ENCODE results near the gene RHOC. TPM values are rescaled to one million over a fixed set of nuclear protein-coding genes. Genes with fewer than 3 reads are reported as not detected.

Gene RHOC
- total RNA-seq, 2 experiments from 2014 or later = 81.2 to 85.5 TPM

DNA sequence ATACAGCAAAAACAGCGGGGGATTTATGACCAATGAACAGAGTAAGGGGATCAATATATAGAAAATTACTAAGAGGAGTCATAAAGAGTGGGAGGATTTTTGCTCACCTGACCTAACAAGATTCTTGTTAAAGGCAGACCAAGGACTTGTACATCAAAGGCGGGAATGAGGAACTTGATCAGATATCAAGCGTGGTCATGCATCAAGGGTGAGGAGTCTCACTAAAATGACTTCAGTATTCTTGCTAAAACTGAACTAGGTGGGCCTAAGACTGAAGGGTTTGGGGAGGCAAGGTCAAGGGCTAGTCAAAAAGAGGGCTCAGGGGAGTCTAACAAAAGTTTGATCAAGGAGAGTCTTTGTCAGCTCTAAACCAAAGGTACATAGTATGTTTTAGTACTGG, 30.4 kb downstream of the RHOC start:
- Mint-ChIP-seq H3K9me3 (no peaks in the 10 kb centered on the region), H3K4me1 (peaks cover 42% of the 10 kb centered on the region), H3K4me3 (peak overlapping the region; percentile 4), H3K36me3 (peaks cover 21% of the 10 kb centered on the region), H3K27ac (no peak overlapping the region), H3K27me3 (no peaks in the 10 kb centered on the region)
- POLR2A ChIA-PET = no interaction called here
- no peak for ATAC-seq (ENCODE audit: low read depth)
- DNase-seq = no peak

DNA sequence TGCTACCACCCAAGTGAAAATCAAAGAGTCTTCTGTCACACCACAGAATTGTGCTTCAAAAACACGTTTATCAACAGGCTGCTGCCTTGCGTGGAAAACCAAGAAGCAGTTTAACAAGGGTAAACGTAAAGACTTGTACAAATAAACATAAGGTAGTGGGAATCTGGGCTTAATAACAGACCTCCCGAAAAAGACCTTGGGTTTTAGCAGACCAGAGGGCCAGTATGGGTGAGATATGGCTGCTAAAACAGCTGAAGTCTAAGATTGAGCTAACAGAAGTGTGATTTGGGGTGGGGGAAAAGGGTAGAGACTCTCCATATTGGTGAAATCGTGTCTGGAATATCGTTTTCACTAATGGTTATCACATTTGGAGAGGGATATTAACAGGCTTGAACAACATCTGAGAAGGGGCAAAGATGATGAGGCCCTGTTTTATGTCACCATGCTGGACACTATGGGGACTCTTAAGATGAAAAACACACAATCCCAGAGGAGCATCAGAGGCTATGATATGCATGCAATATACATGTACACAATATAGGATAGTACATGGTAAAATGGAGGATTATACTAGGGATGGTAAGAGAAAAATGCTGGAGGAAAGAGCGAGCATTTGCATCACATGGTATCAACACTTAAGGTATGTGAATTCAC, 31.1 kb downstream of the RHOC start:
- Mint-ChIP-seq H3K4me1 (peaks cover 42% of the 10 kb centered on the region), H3K4me3 (peak overlapping the region; percentile 82)
- POLR2A ChIA-PET = interaction anchor here (1.3 to 3.9 kb wide), 8 partner anchors 10 to 280 kb away, joined by 4 to 26 read pairs (median 8); partner anchors contain the start of genes CAPZA1, SLC16A1 and ST7L

DNA sequence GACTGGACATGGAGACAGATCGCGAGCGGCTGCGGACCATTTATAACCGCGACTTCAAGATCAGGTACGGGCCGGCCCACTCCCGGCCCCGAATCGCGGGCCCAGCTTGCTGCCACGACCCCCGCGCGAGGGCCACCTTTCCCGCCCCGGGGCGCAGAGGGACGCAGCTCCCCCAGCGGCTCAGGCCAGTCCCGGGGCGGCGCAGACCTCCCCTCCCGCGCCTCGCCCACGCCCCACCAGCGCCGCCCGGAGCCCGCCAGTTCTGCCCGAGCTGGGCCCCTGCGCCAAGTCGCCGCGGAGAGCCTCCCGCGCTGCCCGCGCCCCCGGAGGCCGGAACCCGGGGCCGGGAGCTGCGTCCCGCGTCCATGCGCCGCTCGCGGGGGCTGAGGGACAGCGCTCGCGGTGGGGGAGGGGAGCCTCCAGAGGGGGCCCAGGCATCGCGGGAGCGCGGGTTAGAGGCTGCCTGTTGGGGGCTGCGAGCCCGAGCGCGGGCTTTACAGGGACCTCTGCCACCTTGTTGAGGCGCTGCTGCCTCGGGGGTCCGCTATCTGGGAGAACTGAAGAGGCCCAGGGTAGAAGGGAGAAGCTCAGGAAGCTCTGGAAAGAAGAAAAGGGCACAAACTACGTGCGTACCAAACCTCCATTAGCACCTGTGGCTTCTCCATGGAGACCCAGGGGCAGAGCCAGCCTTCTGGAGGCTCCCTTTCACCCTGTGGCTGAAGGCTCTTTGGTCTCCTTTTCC, 31.8 kb downstream of the RHOC start:
- H3K36me3 Mint-ChIP-seq = peaks cover 26% of the 10 kb centered on the region
- peaks cover 42% of the 10 kb centered on the region for H3K4me1 Mint-ChIP-seq
- H3K27ac Mint-ChIP-seq = peak overlapping the region; percentile 97
- DNase-seq (peak; percentile 77), ATAC-seq (ENCODE audit: low read depth) (peak; percentile 50)
- H3K9me3 Mint-ChIP-seq = no peaks in the 10 kb centered on the region
- no peaks in the 10 kb centered on the region for H3K27me3 Mint-ChIP-seq
- POLR2A ChIA-PET = interaction anchor here (0.7 to 3.9 kb wide), 18 partner anchors 10 to 284 kb away, joined by 3 to 26 read pairs (median 5); partner anchors contain the start of genes CAPZA1, PPM1J, RHOC and SLC16A1
- peak overlapping the region; percentile 97 for H3K4me3 Mint-ChIP-seq

More for the DNA sequence above, 31.1 kb downstream of the RHOC start:
- ATAC-seq (ENCODE audit: low read depth) = no peak
- DNase-seq = no peak
- Mint-ChIP-seq H3K27me3 (no peaks in the 10 kb centered on the region), H3K9me3 (no peaks in the 10 kb centered on the region), H3K27ac (peak overlapping the region; percentile 79), H3K36me3 (peaks cover 25% of the 10 kb centered on the region)

DNA sequence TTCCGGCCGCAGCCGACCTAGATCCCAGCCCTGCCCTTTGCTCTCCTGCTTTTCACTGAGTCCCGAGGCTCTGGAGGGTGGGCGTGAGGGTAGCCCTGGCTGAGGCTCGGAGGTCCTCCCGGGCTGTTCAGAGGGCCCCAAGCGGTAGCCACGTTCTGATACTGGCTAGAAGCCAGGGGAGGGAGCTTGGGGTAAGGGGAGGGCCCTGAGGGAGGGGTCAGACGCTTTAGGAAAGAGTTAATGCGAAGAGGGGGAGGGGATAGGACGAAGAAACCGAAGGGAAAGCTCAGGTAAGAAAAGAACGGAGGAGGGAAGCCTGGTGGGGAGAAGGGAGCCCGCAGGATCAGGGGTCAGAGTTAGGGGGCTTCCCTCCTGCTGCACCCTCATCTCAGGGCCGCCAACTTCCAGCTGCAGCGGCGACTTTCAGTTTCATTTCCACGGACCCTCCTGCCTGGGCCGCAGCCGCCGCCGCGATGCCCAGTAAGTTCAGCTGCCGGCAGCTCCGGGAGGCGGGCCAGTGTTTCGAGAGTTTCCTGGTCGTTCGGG, 32.4 kb downstream of the RHOC start, which contains the start of gene MOV10:
MOV10 (plus strand) TSS at position 220 of the 546 bp plus-strand sequence; CDS start at position 474, 254 bp downstream.
- H3K9me3 Mint-ChIP-seq = no peaks in the 10 kb centered on the region
- peaks cover 28% of the 10 kb centered on the region for H3K36me3 Mint-ChIP-seq
- peaks cover 42% of the 10 kb centered on the region for H3K4me1 Mint-ChIP-seq
- DNase-seq = peak; percentile 69
- H3K4me3 Mint-ChIP-seq = peak within 1 kb of the TSS; percentile 97
- POLR2A ChIA-PET = interaction anchor here (0.7 to 3.9 kb wide), 18 partner anchors 10 to 284 kb away, joined by 3 to 26 read pairs (median 5); partner anchors contain the start of genes CAPZA1, PPM1J, RHOC and SLC16A1
- peak within 1 kb of the TSS; percentile 97 for H3K27ac Mint-ChIP-seq
- no peaks in the 10 kb centered on the region for H3K27me3 Mint-ChIP-seq
- peak; percentile 80 for ATAC-seq (ENCODE audit: low read depth)

DNA sequence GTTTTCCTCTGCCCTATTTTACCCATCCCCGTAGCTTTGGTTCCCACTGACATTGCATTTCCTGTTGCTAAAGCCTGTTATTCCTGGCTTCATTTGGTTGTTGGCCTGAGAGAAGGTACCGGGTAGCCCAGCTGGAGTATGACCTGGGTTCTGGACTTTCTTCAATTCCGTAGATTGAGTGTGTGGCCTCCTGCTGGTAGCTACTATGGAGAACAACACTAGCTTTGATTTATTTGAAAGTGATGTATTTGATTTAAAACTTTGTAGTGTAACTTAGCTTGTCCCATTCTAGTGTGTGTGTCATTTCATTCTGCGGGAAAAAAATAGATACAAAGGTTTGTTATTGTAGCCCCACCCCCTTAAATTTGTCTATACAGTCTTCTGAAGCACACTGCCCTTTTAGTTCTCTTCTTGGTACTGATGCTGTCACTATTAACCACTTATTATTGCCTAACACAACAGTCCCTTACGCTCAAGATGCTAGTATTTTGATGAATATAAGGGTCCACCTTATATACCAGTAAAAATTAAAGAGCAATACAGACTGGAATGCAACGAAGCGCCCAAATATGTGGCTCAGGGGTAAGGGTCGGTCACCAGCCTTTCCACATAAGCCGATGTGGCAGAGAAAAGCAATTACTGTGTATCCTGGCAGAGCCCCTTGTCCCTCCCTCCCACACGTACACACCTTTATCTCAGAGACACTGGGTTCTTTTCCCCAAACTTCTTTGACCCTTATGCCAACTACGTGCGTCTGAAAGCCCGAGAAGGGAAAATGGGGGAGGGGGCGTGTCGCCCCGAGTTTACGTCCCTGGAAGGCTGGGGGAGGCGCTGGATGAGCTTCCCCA, 33.1 kb downstream of the RHOC start:
- ATAC-seq (ENCODE audit: low read depth) = peak; percentile 7
- H3K36me3 Mint-ChIP-seq = peaks cover 27% of the 10 kb centered on the region
- no peaks in the 10 kb centered on the region for H3K9me3 Mint-ChIP-seq
- H3K27ac Mint-ChIP-seq = peak overlapping the region; percentile 97
- H3K27me3 Mint-ChIP-seq = no peaks in the 10 kb centered on the region
- no peak for DNase-seq
- POLR2A ChIA-PET = interaction anchor here (0.9 to 3.9 kb wide), 15 partner anchors 9 to 283 kb away, joined by 3 to 26 read pairs (median 6); partner anchors contain the start of genes CAPZA1, PPM1J, RHOC and SLC16A1
- H3K4me1 Mint-ChIP-seq = peaks cover 42% of the 10 kb centered on the region
- H3K4me3 Mint-ChIP-seq = peak overlapping the region; percentile 97

DNA sequence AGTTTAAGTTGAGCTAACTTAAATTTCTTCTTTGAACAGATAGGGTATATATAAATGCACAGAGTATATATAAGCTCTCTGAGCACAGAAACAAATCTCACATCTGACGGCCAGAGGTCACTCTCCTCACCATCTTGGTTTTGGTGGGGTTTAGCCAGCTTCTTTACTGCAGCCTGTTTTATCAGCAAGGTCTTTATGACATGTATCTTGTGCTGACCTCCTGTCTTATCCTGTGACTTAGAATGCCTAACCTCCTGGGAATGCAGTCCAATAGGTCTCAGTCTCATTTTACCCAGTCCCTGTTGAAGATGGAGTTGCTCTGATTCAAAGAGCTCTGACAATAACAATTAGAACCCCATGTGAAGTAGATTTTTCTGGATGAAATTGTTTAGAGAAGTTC, 34.1 kb downstream of the RHOC start:
- Mint-ChIP-seq H3K36me3 (peaks cover 30% of the 10 kb centered on the region), H3K4me3 (peak overlapping the region; percentile 32), H3K9me3 (no peaks in the 10 kb centered on the region), H3K27me3 (no peaks in the 10 kb centered on the region), H3K27ac (no peak overlapping the region), H3K4me1 (peaks cover 43% of the 10 kb centered on the region)
- ATAC-seq (ENCODE audit: low read depth) (no peak), DNase-seq (no peak)
- POLR2A ChIA-PET = interaction anchor here (0.9 to 3.9 kb wide), 3 partner anchors 32 to 53 kb away, joined by 3 to 26 read pairs (median 5); partner anchors contain the start of genes CAPZA1 and RHOC

DNA sequence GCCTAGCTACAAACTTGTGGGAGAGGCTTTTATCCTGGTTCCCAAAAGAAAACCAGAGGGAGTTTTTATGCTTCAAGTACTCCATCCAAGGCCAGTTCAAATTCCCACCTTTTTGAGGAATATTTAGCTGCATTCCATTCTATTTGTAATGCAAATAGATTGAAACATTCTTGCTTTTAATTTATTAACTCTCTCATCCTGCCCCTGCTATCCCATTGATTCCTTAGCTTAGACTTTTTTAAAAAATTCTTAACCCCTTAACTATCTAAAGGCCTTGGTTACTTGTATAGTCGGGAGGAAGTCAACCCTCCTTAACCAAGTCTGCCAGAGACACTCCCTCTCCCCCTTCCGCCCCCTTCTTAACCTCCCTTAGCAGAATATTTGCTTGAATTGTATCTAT, 34.9 kb downstream of the RHOC start:
- Mint-ChIP-seq H3K27me3 (no peaks in the 10 kb centered on the region), H3K36me3 (peaks cover 35% of the 10 kb centered on the region), H3K9me3 (no peaks in the 10 kb centered on the region), H3K4me1 (peaks cover 44% of the 10 kb centered on the region), H3K4me3 (no peak overlapping the region), H3K27ac (peak overlapping the region; percentile 12)
- no peak for DNase-seq
- POLR2A ChIA-PET = interaction anchor here (1.0 to 3.9 kb wide), 2 partner anchors 32 to 52 kb away, joined by 5 to 26 read pairs; partner anchors contain the start of gene CAPZA1
- no peak for ATAC-seq (ENCODE audit: low read depth)

DNA sequence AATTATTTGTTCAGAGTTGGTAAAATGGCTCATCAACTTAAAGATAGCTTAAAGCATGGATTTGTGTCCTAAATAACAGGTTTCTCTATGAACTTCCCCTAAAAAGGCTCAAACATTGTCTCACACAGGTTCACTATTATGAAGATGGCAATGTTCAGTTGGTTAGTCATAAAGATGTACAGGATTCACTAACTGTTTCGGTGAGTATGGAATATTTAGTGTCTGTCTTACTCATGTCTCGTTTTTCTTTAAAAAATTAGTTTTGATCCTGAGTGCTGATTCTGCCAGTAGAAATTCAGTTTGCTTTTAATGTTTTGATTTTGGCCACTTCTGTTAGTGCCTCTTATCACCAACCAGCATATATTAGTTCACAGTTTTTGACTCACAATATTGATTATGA, 40.0 kb downstream of the RHOC start:
- Mint-ChIP-seq H3K27ac (peak overlapping the region; percentile 40), H3K4me1 (peaks cover 24% of the 10 kb centered on the region), H3K27me3 (no peaks in the 10 kb centered on the region), H3K4me3 (no peak overlapping the region), H3K36me3 (peaks cover 61% of the 10 kb centered on the region), H3K9me3 (no peaks in the 10 kb centered on the region)
- no peak for DNase-seq
- no peak for ATAC-seq (ENCODE audit: low read depth)
- POLR2A ChIA-PET = no interaction called here

DNA sequence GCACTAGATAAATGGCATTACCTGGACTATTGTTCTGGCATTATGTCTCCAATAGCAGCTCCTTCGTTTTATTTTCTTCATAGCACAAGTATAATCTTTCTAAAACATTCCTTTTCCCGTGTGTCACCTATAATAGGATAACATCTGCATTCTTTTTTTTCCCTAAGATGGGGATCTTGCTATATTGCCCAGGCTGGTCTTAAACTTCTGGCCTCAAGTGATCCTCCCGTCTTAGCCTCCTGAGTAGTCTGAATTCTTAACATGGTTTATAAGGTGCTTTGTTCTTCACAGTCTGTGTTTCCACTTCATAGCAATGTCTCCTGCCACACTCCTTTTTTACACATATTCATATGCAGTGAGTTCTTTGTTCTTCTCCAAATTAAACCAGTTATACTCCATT, 41.1 kb downstream of the RHOC start:
- Mint-ChIP-seq H3K4me1 (peaks cover 24% of the 10 kb centered on the region), H3K9me3 (no peaks in the 10 kb centered on the region), H3K27me3 (no peaks in the 10 kb centered on the region), H3K27ac (no peak overlapping the region), H3K4me3 (no peak overlapping the region), H3K36me3 (peaks cover 61% of the 10 kb centered on the region)
- DNase-seq (no peak), ATAC-seq (ENCODE audit: low read depth) (no peak)
- POLR2A ChIA-PET = interaction anchor here (2.2 kb wide), 1 partner anchor 9 kb away, joined by 8 read pairs; the partner anchor contains the start of gene MOV10

DNA sequence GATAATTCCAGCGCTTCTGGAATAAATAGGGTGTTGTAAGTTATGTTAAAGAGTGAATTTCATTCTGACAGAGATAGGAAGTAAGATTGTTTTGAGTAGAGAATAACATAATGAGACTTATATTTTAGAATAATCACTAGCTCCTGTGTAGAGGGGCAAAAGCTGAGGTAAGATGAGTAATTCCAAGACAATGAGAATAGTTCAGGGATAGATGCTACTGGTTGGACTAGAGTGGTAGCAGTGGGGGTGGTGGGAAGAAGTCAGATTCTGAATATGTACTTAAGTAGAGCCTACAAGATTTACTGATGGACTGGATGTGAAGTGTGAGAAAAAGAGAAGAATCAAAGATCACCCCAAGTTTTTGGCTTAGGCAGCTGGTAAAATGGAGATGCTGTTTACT, 55.7 kb downstream of the RHOC start:
- H3K27ac Mint-ChIP-seq = no peak overlapping the region
- H3K36me3 Mint-ChIP-seq = peaks cover 47% of the 10 kb centered on the region
- peaks cover 16% of the 10 kb centered on the region for H3K4me1 Mint-ChIP-seq
- POLR2A ChIA-PET = interaction anchor here (0.6 to 2.1 kb wide), 3 partner anchors 26 to 49 kb away, joined by 3 to 6 read pairs (median 4); no protein-coding TSS in a partner anchor
- H3K27me3 Mint-ChIP-seq = no peaks in the 10 kb centered on the region
- DNase-seq (no peak), ATAC-seq (ENCODE audit: low read depth) (no peak)
- no peak overlapping the region for H3K4me3 Mint-ChIP-seq
- no peaks in the 10 kb centered on the region for H3K9me3 Mint-ChIP-seq
